Panc1 (cell line): Measurements from ENCODE around the gene MYLIP. TPM values are rescaled to one million over a fixed set of nuclear protein-coding genes. Genes with fewer than 3 reads are reported as not detected.
"Not testable (repeated sequence)": the region's sequence is repeated elsewhere in the genome, so short reads cannot be mapped to it uniquely, and the experiment has no call there.

Experiments used
- ATAC-seq: fragments of 200-7000 bp; cut with Tn5 transposase; 2 replicates; pipeline ENCODE4 v1.9.1; 2020; ENCODE audit warnings: mild to moderate bottlenecking, moderate library complexity
- BruUV-seq: library from RNA; stranded (reverse); fragments of 400-500 nt; replicated peaks from 2 replicates; lab custom pipeline; 2021; lab: Mats Ljungman, UMichigan
- CTCF ChIA-PET: fragments of 300-600 bp; sonication (Branson Sonifier 250); formaldehyde crosslinking; loops from one replicate; lab custom pipeline; 2022; ENCODE audit warnings: antibody characterized with exemption; lab: Charles Lee
- POLR2A ChIA-PET: fragments of 300-600 bp; sonication (Branson Sonifier 250); formaldehyde crosslinking; loops from one replicate; lab custom pipeline; 2022; ENCODE audit warnings: antibody characterized with exemption; lab: Charles Lee
- DNase-seq: peaks from one replicate; pipeline ENCODE4 v3.0.0-alpha.2; 2010; ENCODE audit warnings: low read depth, low spot score
- H3K27ac ChIP-seq: 2 replicates; pipeline ENCODE4 v1.5.1; 2011; ENCODE audit warnings: mild to moderate bottlenecking, low read length, inconsistent platforms
- H3K27me3 ChIP-seq: fragments of 200-500 bp; sonication (Bioruptor generic); 2 replicates; pipeline ENCODE4 v1.6.0; 2014; ENCODE audit warnings: low read length, inconsistent platforms; ENCODE audit not compliant: control insufficient read depth, insufficient read depth
- H3K36me3 ChIP-seq: fragments of 200-500 bp; sonication (Bioruptor generic); 2 replicates; pipeline ENCODE4 v1.5.1; 2014; ENCODE audit warnings: inconsistent platforms, mild to moderate bottlenecking, low read length, moderate library complexity; ENCODE audit not compliant: control insufficient read depth, insufficient read depth
- H3K4me1 ChIP-seq: 2 replicates; pipeline ENCODE4 v1.5.1; 2011; ENCODE audit warnings: inconsistent platforms, mild to moderate bottlenecking, low read length, moderate library complexity; ENCODE audit not compliant: control insufficient read depth, insufficient read depth
- H3K4me3 ChIP-seq, 2 experiments: 2 replicates each; pipeline ENCODE4 v1.5.1; 2011 to 2012; ENCODE audit warnings: low read depth in 2 of 2, low read length in 2 of 2, mild to moderate bottlenecking in 2 of 2, inconsistent platforms in 1 of 2, moderate library complexity in 1 of 2
- H3K9me3 ChIP-seq: fragments of 200-500 bp; sonication (Bioruptor generic); 2 replicates; pipeline ENCODE4 v1.5.1; 2014; ENCODE audit warnings: low read depth, mild to moderate bottlenecking, inconsistent platforms, low read length, moderate library complexity; ENCODE audit not compliant: control insufficient read depth, insufficient read depth
- CTCF ChIP-seq: fragments of 450-650 bp; IDR thresholded peaks from 2 replicates; pipeline ENCODE4 v1.5.1; 2017; ENCODE audit warnings: mild to moderate bottlenecking
- POLR2AphosphoS5 ChIP-seq: IDR thresholded peaks from 2 replicates; pipeline ENCODE4 v1.6.1; 2012; ENCODE audit warnings: mild to moderate bottlenecking, low read depth, low read length, moderate library complexity
- SIN3A ChIP-seq: IDR thresholded peaks from 2 replicates; pipeline ENCODE4 v1.6.1; 2012; ENCODE audit warnings: low read depth, mild to moderate bottlenecking, low read length, moderate library complexity, borderline replicate concordance; ENCODE audit not compliant: insufficient read depth
- TCF7L2 ChIP-seq: IDR thresholded peaks from 2 replicates; pipeline ENCODE4 v1.6.1; 2011; ENCODE audit warnings: mild to moderate bottlenecking, low read depth, low read length, inconsistent platforms
- in situ Hi-C: cut with HindIII; loops from 2 replicates; pipeline ENCODE4 v1.10.0; 2016; ENCODE audit warnings: low sequenced_read_pairs, low pct_unique_long_range_greater_than_20kb
- intact Hi-C: fragments of 100-400 bp; cut with micrococcal nuclease; formaldehyde crosslinking; loops from one replicate; pipeline ENCODE4 v1.10.0; 2022; ENCODE audit not compliant: unreplicated experiment
- total RNA-seq: library from RNA; stranded (reverse); gene quantifications from one replicate; pipeline ENCODE4 v1.2.1, GENCODE V29; 2021; ENCODE audit not compliant: unreplicated experiment
- TF ChIP-seq, protein P1 (sequence below), 2 experiments: IDR thresholded peaks; 2 replicates each; pipeline ENCODE4 v1.6.1; 2011 to 2012; ENCODE audit warnings: low read depth in 2 of 2, control low read depth in 1 of 2, low read length in 1 of 2, mild to moderate bottlenecking in 1 of 2, moderate library complexity in 1 of 2; ENCODE audit not compliant: insufficient read depth in 1 of 2

The MYLIP gene
- total RNA-seq, 1 experiment from 2014 or later: 12.7 TPM

- POLR2A ChIA-PET: interaction anchor here (0.6 kb wide), 1 partner anchor 205 kb away, joined by 9 read pairs; no protein-coding TSS in a partner anchor
- in situ Hi-C loops: no loop called here
Measured at GRCh38 chr6:16174416-16175078, 45.7 kb downstream of the MYLIP start.

DNA sequence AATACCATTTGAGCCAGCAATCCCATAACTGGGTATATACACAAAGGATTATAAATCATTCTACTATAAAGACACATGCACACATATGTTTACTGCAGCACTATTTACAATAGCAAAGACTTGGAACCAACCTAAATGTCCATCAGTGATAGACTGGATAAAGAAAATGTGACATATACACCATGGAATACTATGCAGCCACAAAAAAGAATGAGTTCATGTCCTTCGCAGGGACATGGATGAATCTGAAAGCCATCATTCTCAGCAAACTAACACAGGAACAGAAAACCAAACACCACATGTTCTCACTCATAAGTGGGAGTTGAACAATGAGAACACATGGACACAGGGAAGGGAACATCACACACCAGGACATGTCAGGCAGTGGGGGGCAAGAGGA lies 47.7 kb downstream of the MYLIP start:
- H3K4me1 ChIP-seq, intact Hi-C loops, CTCF ChIA-PET, H3K4me3 ChIP-seq, H3K36me3 ChIP-seq, H3K9me3 ChIP-seq, H3K27me3 ChIP-seq, DNase-seq, ATAC-seq, POLR2A ChIA-PET, H3K27ac ChIP-seq, in situ Hi-C loops, BruUV-seq: not testable (repeated sequence)

More at GRCh38 chr6:16174416-16175078, 45.7 kb downstream of the MYLIP start:
- CTCF ChIA-PET: no interaction called here
- Histone ChIP-seq H3K4me3 (no peak overlapping the region), H3K36me3 (no peaks in the 10 kb centered on the region), H3K9me3 (no peaks in the 10 kb centered on the region), H3K4me1 (no peaks in the 10 kb centered on the region), H3K27ac (no peak overlapping the region), H3K27me3 (peaks cover 10% of the 10 kb centered on the region; the same call in 1 of the 2 replicates)
- no TSS peak for BruUV-seq
- no peak for TF ChIP-seq CTCF
- intact Hi-C loops: no loop called here
- no peak for DNase-seq
- no peak for ATAC-seq

GRCh38 chr6:16177881-16178280 lies 49.0 kb downstream of the MYLIP start:
- Histone ChIP-seq H3K27me3 (no peaks in the 10 kb centered on the region), H3K9me3 (no peaks in the 10 kb centered on the region), H3K27ac (no peak overlapping the region), H3K36me3 (no peaks in the 10 kb centered on the region), H3K4me1 (no peaks in the 10 kb centered on the region), H3K4me3 (no peak overlapping the region)
- TF ChIP-seq, protein P1, sequence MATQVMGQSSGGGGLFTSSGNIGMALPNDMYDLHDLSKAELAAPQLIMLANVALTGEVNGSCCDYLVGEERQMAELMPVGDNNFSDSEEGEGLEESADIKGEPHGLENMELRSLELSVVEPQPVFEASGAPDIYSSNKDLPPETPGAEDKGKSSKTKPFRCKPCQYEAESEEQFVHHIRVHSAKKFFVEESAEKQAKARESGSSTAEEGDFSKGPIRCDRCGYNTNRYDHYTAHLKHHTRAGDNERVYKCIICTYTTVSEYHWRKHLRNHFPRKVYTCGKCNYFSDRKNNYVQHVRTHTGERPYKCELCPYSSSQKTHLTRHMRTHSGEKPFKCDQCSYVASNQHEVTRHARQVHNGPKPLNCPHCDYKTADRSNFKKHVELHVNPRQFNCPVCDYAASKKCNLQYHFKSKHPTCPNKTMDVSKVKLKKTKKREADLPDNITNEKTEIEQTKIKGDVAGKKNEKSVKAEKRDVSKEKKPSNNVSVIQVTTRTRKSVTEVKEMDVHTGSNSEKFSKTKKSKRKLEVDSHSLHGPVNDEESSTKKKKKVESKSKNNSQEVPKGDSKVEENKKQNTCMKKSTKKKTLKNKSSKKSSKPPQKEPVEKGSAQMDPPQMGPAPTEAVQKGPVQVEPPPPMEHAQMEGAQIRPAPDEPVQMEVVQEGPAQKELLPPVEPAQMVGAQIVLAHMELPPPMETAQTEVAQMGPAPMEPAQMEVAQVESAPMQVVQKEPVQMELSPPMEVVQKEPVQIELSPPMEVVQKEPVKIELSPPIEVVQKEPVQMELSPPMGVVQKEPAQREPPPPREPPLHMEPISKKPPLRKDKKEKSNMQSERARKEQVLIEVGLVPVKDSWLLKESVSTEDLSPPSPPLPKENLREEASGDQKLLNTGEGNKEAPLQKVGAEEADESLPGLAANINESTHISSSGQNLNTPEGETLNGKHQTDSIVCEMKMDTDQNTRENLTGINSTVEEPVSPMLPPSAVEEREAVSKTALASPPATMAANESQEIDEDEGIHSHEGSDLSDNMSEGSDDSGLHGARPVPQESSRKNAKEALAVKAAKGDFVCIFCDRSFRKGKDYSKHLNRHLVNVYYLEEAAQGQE (IDR thresholded peaks at IDR 0.05; ENCODE audit: insufficient read depth in 1 of 2, low read depth in 2 of 2, low read length in 1 of 2): no peak
- TF ChIP-seq POLR2AphosphoS5 (no peak), CTCF (no peak), TCF7L2 (no peak), SIN3A (no peak)
- intact Hi-C loops (no loop called here), in situ Hi-C loops (no loop called here)
- ATAC-seq (no peak), DNase-seq (no peak)
- BruUV-seq: no TSS peak
- POLR2A ChIA-PET: no interaction called here
- CTCF ChIA-PET: no interaction called here
